Measurements from ENCODE around the gene RSL1D1. TPM values are rescaled to one million over a fixed set of nuclear protein-coding genes. Genes with fewer than 3 reads are reported as not detected.

Gene RSL1D1
- 170 and 199 TPM in 2 replicates for total RNA-seq (2012; rRNA removed)

- Histone ChIP-seq H3K4me1 (ENCODE audit: control insufficient read depth, insufficient read depth, low read length) (peaks cover 17% of the 10 kb centered on the region), H3K27me3 (ENCODE audit: control insufficient read depth, insufficient read depth, low read length) (no peaks in the 10 kb centered on the region), H3K9me3 (replicated peaks; ENCODE audit: low read length) (no peaks in the 10 kb centered on the region)
Observed at GRCh38 chr16:11851294-11852091, at the start of gene RSL1D1. RSL1D1 (minus strand) TSS chr16:11851542; CDS start chr16:11851512, 30 bp downstream.

GRCh38 chr16:11901091-11901490, 49.7 kb upstream of the RSL1D1 start:
- H3K36me3 ChIP-seq (ENCODE audit: insufficient read depth, low read length) = peaks cover 17% of the 10 kb centered on the region

More at GRCh38 chr16:11851294-11852091, at the start of gene RSL1D1:
- H3K9ac ChIP-seq (ENCODE audit: low read depth, low read length) = peak within 1 kb of the TSS; percentile 98
- H3K4me2 ChIP-seq (ENCODE audit: low read length) = peak within 1 kb of the TSS; percentile 91
- H3K4me3 ChIP-seq (ENCODE audit: low read length) = peak within 1 kb of the TSS; percentile 98
- peaks cover 29% of the 10 kb centered on the region for H3K36me3 ChIP-seq (ENCODE audit: insufficient read depth, low read length)

GRCh38 chr16:11896486-11897176, 45.3 kb upstream of the RSL1D1 start:
- H3K4me2 ChIP-seq (ENCODE audit: low read length) = peak overlapping the region; percentile 47
- H3K27me3 ChIP-seq (ENCODE audit: control insufficient read depth, insufficient read depth, low read length) = no peaks in the 10 kb centered on the region
- H3K9me3 ChIP-seq (replicated peaks; ENCODE audit: low read length) = no peaks in the 10 kb centered on the region
- H3K9ac ChIP-seq (ENCODE audit: low read depth, low read length) = peak overlapping the region; percentile 11
- H3K4me1 ChIP-seq (ENCODE audit: control insufficient read depth, insufficient read depth, low read length) = peaks cover 24% of the 10 kb centered on the region
- no peak overlapping the region for H3K4me3 ChIP-seq (ENCODE audit: low read length)
- peaks cover 39% of the 10 kb centered on the region for H3K36me3 ChIP-seq (ENCODE audit: insufficient read depth, low read length)

More at GRCh38 chr16:11901091-11901490, 49.7 kb upstream of the RSL1D1 start:
- no peaks in the 10 kb centered on the region for H3K9me3 ChIP-seq (replicated peaks; ENCODE audit: low read length)
- H3K9ac ChIP-seq (ENCODE audit: low read depth, low read length) = no peak overlapping the region
- H3K27me3 ChIP-seq (ENCODE audit: control insufficient read depth, insufficient read depth, low read length) = no peaks in the 10 kb centered on the region
- no peak overlapping the region for H3K4me3 ChIP-seq (ENCODE audit: low read length)
- no peak overlapping the region for H3K4me2 ChIP-seq (ENCODE audit: low read length)
- peaks cover 27% of the 10 kb centered on the region for H3K4me1 ChIP-seq (ENCODE audit: control insufficient read depth, insufficient read depth, low read length)

DNA sequence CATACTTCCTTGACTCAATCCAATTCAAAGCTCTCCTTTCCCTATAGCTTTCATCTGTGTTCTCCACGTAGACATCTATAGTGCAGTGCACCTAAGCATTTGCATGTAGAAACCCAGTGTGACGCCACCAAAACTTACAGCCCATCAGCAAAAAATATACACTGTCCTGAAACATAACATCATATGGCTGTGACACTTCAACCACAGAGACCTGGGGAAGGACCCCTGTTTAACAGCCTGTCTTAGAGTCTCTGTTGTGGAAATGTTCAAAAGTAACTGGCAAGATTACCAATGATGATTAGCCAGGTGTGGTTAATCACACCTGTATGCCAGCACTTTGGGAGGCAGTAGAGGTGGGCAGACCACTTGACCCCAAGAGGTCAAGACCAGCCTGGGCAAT, 42.2 kb upstream of the RSL1D1 start:
- no peaks in the 10 kb centered on the region for H3K9me3 ChIP-seq (replicated peaks; ENCODE audit: low read length)
- H3K9ac ChIP-seq (ENCODE audit: low read depth, low read length) = no peak overlapping the region
- no peak overlapping the region for H3K4me2 ChIP-seq (ENCODE audit: low read length)
- no peaks in the 10 kb centered on the region for H3K27me3 ChIP-seq (ENCODE audit: control insufficient read depth, insufficient read depth, low read length)
- peaks cover 50% of the 10 kb centered on the region for H3K36me3 ChIP-seq (ENCODE audit: insufficient read depth, low read length)
- no peak overlapping the region for H3K4me3 ChIP-seq (ENCODE audit: low read length)
- H3K4me1 ChIP-seq (ENCODE audit: control insufficient read depth, insufficient read depth, low read length) = peaks cover 20% of the 10 kb centered on the region

GRCh38 chr16:11892761-11893160, 41.4 kb upstream of the RSL1D1 start:
- Histone ChIP-seq H3K9me3 (replicated peaks; ENCODE audit: low read length) (no peaks in the 10 kb centered on the region), H3K4me2 (ENCODE audit: low read length) (no peak overlapping the region), H3K4me1 (ENCODE audit: control insufficient read depth, insufficient read depth, low read length) (peaks cover 18% of the 10 kb centered on the region), H3K36me3 (ENCODE audit: insufficient read depth, low read length) (peaks cover 50% of the 10 kb centered on the region), H3K27me3 (ENCODE audit: control insufficient read depth, insufficient read depth, low read length) (no peaks in the 10 kb centered on the region), H3K4me3 (ENCODE audit: low read length) (no peak overlapping the region), H3K9ac (ENCODE audit: low read depth, low read length) (no peak overlapping the region)

GRCh38 chr16:11890231-11890965, 39.1 kb upstream of the RSL1D1 start:
- Histone ChIP-seq H3K4me1 (ENCODE audit: control insufficient read depth, insufficient read depth, low read length) (no peaks in the 10 kb centered on the region), H3K36me3 (ENCODE audit: insufficient read depth, low read length) (peaks cover 63% of the 10 kb centered on the region), H3K9me3 (replicated peaks; ENCODE audit: low read length) (no peaks in the 10 kb centered on the region), H3K9ac (ENCODE audit: low read depth, low read length) (no peak overlapping the region), H3K4me2 (ENCODE audit: low read length) (no peak overlapping the region), H3K4me3 (ENCODE audit: low read length) (no peak overlapping the region), H3K27me3 (ENCODE audit: control insufficient read depth, insufficient read depth, low read length) (no peaks in the 10 kb centered on the region)

- H3K9me3 ChIP-seq (replicated peaks; ENCODE audit: low read length) = no peaks in the 10 kb centered on the region
Observed at GRCh38 chr16:11886881-11887280, 35.5 kb upstream of the RSL1D1 start.

GRCh38 chr16:11884035-11884434, 32.7 kb upstream of the RSL1D1 start:
- Histone ChIP-seq H3K9me3 (replicated peaks; ENCODE audit: low read length) (no peaks in the 10 kb centered on the region), H3K4me1 (ENCODE audit: control insufficient read depth, insufficient read depth, low read length) (no peaks in the 10 kb centered on the region), H3K9ac (ENCODE audit: low read depth, low read length) (no peak overlapping the region), H3K36me3 (ENCODE audit: insufficient read depth, low read length) (peaks cover 75% of the 10 kb centered on the region), H3K4me2 (ENCODE audit: low read length) (no peak overlapping the region), H3K4me3 (ENCODE audit: low read length) (no peak overlapping the region), H3K27me3 (ENCODE audit: control insufficient read depth, insufficient read depth, low read length) (no peaks in the 10 kb centered on the region)

More at GRCh38 chr16:11886881-11887280, 35.5 kb upstream of the RSL1D1 start:
- no peak overlapping the region for H3K4me2 ChIP-seq (ENCODE audit: low read length)
- H3K9ac ChIP-seq (ENCODE audit: low read depth, low read length) = no peak overlapping the region
- H3K27me3 ChIP-seq (ENCODE audit: control insufficient read depth, insufficient read depth, low read length) = no peaks in the 10 kb centered on the region
- no peak overlapping the region for H3K4me3 ChIP-seq (ENCODE audit: low read length)
- H3K36me3 ChIP-seq (ENCODE audit: insufficient read depth, low read length) = peaks cover 66% of the 10 kb centered on the region
- H3K4me1 ChIP-seq (ENCODE audit: control insufficient read depth, insufficient read depth, low read length) = no peaks in the 10 kb centered on the region

- H3K36me3 ChIP-seq (ENCODE audit: insufficient read depth, low read length) = peaks cover 78% of the 10 kb centered on the region
- no peak overlapping the region for H3K4me2 ChIP-seq (ENCODE audit: low read length)
- H3K4me1 ChIP-seq (ENCODE audit: control insufficient read depth, insufficient read depth, low read length) = peaks cover 5% of the 10 kb centered on the region
- no peak overlapping the region for H3K9ac ChIP-seq (ENCODE audit: low read depth, low read length)
- H3K4me3 ChIP-seq (ENCODE audit: low read length) = no peak overlapping the region
- H3K9me3 ChIP-seq (replicated peaks; ENCODE audit: low read length) = no peaks in the 10 kb centered on the region
- no peaks in the 10 kb centered on the region for H3K27me3 ChIP-seq (ENCODE audit: control insufficient read depth, insufficient read depth, low read length)
Observed at GRCh38 chr16:11880007-11880406, 28.7 kb upstream of the RSL1D1 start.

DNA sequence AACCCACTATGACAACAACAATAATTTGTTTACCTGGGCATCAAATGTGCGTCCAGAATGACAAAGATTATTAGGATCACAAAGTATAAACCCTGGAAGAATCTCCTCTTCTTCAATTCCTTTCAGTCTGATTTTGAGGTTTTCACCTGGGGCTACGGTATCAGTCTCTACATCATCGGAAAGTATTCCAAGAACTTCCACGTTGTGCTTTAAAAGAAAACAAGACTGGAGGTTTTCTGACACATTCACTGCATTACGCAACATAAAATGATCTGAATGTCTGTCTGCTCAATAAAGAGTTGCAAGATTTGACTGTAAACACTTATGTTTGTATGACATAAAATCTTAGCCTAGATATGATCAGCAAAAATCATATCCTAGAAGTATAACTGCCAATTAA, 26.0 kb upstream of the RSL1D1 start:
- no peak overlapping the region for H3K4me2 ChIP-seq (ENCODE audit: low read length)
- peaks cover 77% of the 10 kb centered on the region for H3K36me3 ChIP-seq (ENCODE audit: insufficient read depth, low read length)
- no peak overlapping the region for H3K4me3 ChIP-seq (ENCODE audit: low read length)
- H3K9ac ChIP-seq (ENCODE audit: low read depth, low read length) = no peak overlapping the region
- no peaks in the 10 kb centered on the region for H3K9me3 ChIP-seq (replicated peaks; ENCODE audit: low read length)
- H3K4me1 ChIP-seq (ENCODE audit: control insufficient read depth, insufficient read depth, low read length) = peaks cover 5% of the 10 kb centered on the region
- H3K27me3 ChIP-seq (ENCODE audit: control insufficient read depth, insufficient read depth, low read length) = no peaks in the 10 kb centered on the region

- Histone ChIP-seq H3K27me3 (ENCODE audit: control insufficient read depth, insufficient read depth, low read length) (no peaks in the 10 kb centered on the region), H3K4me3 (ENCODE audit: low read length) (no peak overlapping the region), H3K9me3 (replicated peaks; ENCODE audit: low read length) (no peaks in the 10 kb centered on the region), H3K4me2 (ENCODE audit: low read length) (no peak overlapping the region), H3K9ac (ENCODE audit: low read depth, low read length) (no peak overlapping the region), H3K36me3 (ENCODE audit: insufficient read depth, low read length) (peaks cover 75% of the 10 kb centered on the region), H3K4me1 (ENCODE audit: control insufficient read depth, insufficient read depth, low read length) (peaks cover 11% of the 10 kb centered on the region)
Observed at GRCh38 chr16:11876306-11876705, 25.0 kb upstream of the RSL1D1 start.

Data from skeletal muscle satellite cell (primary cell).